ENCODE measurements around the gene NUP214. TPM values are rescaled to one million over a fixed set of nuclear protein-coding genes. Genes with fewer than 3 reads are reported as not detected.

Gene NUP214
- total and polyA plus RNA-seq, 2 of the 8 experiments (the other 6 are each of a cell fraction or from before 2014, with no cell fraction given): 28.6 to 50.2 TPM

DNA sequence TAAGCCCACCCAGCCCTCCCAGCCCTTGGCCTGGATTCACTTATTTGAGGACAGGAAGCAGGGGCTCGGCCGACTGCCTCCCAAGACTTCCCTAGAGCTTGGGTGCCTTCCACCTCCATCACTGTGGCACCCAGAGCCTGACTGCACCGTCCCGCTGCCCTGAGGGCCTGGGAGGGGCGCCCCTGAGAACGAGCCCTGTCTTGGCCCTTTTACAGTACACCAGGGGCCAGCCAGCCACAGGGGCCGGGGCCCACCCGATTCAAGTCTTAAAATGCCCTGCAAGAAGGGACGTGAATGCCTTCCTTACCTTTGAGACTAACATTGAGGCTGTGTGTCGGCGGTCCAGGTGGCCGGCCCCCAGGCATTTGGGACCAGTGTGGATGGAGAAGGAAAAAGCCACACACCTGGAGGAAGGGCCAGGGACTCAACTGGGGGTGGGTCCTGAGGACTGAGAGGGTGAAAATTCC is 134.1 kb downstream of the NUP214 start (continued):
- no peak for TF ChIP-seq SUZ12 (IDR thresholded peaks at IDR 0.05; ENCODE audit: low read length)

Data from H1 (cell line).